ENCODE measurements around the gene PRR23E.

Gene PRR23E

GRCh38 chr3:127192576-127193232 is at the start of gene PRR23E:
Gene PRR23E (plus strand): TSS chr3:127193131. CDS start chr3:127196686, 3,555 bp downstream.
- DNase-seq (ENCODE audit: low spot score): no peak

- no peak for DNase-seq (ENCODE audit: low spot score)
Observed at GRCh38 chr3:127143172-127143571, 49.8 kb upstream of the PRR23E start.

- no peak for DNase-seq (ENCODE audit: low spot score)
Observed at GRCh38 chr3:127144631-127145030, 48.3 kb upstream of the PRR23E start.

GRCh38 chr3:127145266-127145665 is 47.7 kb upstream of the PRR23E start:
- DNase-seq (ENCODE audit: low spot score): no peak

GRCh38 chr3:127147291-127147885 is 45.5 kb upstream of the PRR23E start:
- DNase-seq (ENCODE audit: low spot score): no peak

GRCh38 chr3:127149621-127150310 is 43.2 kb upstream of the PRR23E start:
- no peak for DNase-seq (ENCODE audit: low spot score)

- no peak for DNase-seq (ENCODE audit: low spot score)
Observed at GRCh38 chr3:127150513-127151250, 42.2 kb upstream of the PRR23E start.

- no peak for DNase-seq (ENCODE audit: low spot score)
Observed at GRCh38 chr3:127151251-127151564, 41.7 kb upstream of the PRR23E start.

- DNase-seq (ENCODE audit: low spot score): no peak
Observed at GRCh38 chr3:127151992-127152650, 40.8 kb upstream of the PRR23E start.

- DNase-seq (ENCODE audit: low spot score): no peak
Observed at GRCh38 chr3:127152684-127153505, 40.0 kb upstream of the PRR23E start.

- DNase-seq (ENCODE audit: low spot score): no peak
Observed at GRCh38 chr3:127153506-127153815, 39.5 kb upstream of the PRR23E start.

- DNase-seq (ENCODE audit: low spot score): no peak
Observed at GRCh38 chr3:127156338-127157050, 36.4 kb upstream of the PRR23E start.

GRCh38 chr3:127157171-127157828 is 35.6 kb upstream of the PRR23E start:
- DNase-seq (ENCODE audit: low spot score): no peak

GRCh38 chr3:127158614-127159229 is 34.2 kb upstream of the PRR23E start:
- no peak for DNase-seq (ENCODE audit: low spot score)

- DNase-seq (ENCODE audit: low spot score): no peak
Observed at GRCh38 chr3:127159543-127159942, 33.4 kb upstream of the PRR23E start.

GRCh38 chr3:127161236-127161635 is 31.7 kb upstream of the PRR23E start:
- no peak for DNase-seq (ENCODE audit: low spot score)

GRCh38 chr3:127161973-127162579 is 30.9 kb upstream of the PRR23E start:
- no peak for DNase-seq (ENCODE audit: low spot score)

- no peak for DNase-seq (ENCODE audit: low spot score)
Observed at GRCh38 chr3:127162947-127163645, 29.8 kb upstream of the PRR23E start.

- no peak for DNase-seq (ENCODE audit: low spot score)
Observed at GRCh38 chr3:127164615-127165014, 28.3 kb upstream of the PRR23E start.

Data from LoVo (cell line).